GM23338 (cell line): ENCODE results near the gene TRIM44. TPM values are rescaled to one million over a fixed set of nuclear protein-coding genes. Genes with fewer than 3 reads are reported as not detected.

Experiments used
- ATAC-seq: fragments of 200-7000 bp; cut with Tn5 transposase; 3 replicates; pipeline ENCODE4 v1.9.1; 2020
- DNase-seq: peaks from one replicate; pipeline ENCODE4 v3.0.0-alpha.2; 2015; ENCODE audit warnings: low spot score
- H2AFZ ChIP-seq: fragments of 200-600 bp; sonication (generic); 2 replicates; pipeline ENCODE4 v1.8.0; 2016; ENCODE audit warnings: antibody characterized with exemption, mild to moderate bottlenecking, moderate library complexity
- H3F3A ChIP-seq: fragments of 200-600 bp; sonication (generic); replicated peaks from 2 replicates; pipeline ENCODE4 v1.8.0; 2017; ENCODE audit warnings: antibody characterized with exemption, mixed run types, low read depth
- H3K27ac ChIP-seq: fragments of 200-600 bp; sonication (generic); 2 replicates; pipeline ENCODE4 v1.6.1; 2016; ENCODE audit warnings: low read depth
- H3K27me3 ChIP-seq: fragments of 200-600 bp; sonication (generic); 2 replicates; pipeline ENCODE4 v1.8.0; 2016; ENCODE audit warnings: mild to moderate bottlenecking, mixed run types, moderate library complexity; ENCODE audit not compliant: insufficient read depth
- H3K36me3 ChIP-seq: fragments of 200-600 bp; sonication (generic); 2 replicates; pipeline ENCODE4 v1.8.0; 2016; ENCODE audit warnings: mild to moderate bottlenecking; ENCODE audit not compliant: insufficient read depth
- H3K4me1 ChIP-seq: fragments of 200-600 bp; sonication (generic); 2 replicates; pipeline ENCODE4 v1.8.0; 2016; ENCODE audit warnings: mild to moderate bottlenecking, moderate library complexity; ENCODE audit not compliant: insufficient read depth
- H3K4me2 ChIP-seq: fragments of 200-600 bp; sonication (generic); 2 replicates; pipeline ENCODE4 v1.7.1; 2017; ENCODE audit warnings: mixed run types
- H3K4me3 ChIP-seq: fragments of 200-600 bp; sonication (generic); 2 replicates; pipeline ENCODE4 v1.6.1; 2016; ENCODE audit warnings: mixed run types
- H3K79me2 ChIP-seq: fragments of 200-600 bp; sonication (generic); replicated peaks from 2 replicates; pipeline ENCODE4 v1.8.0; 2017; ENCODE audit warnings: mild to moderate bottlenecking; ENCODE audit not compliant: insufficient read depth
- H3K9me2 ChIP-seq: fragments of 200-600 bp; sonication (generic); 2 replicates; pipeline ENCODE4 v1.8.0; 2017; ENCODE audit not compliant: insufficient read depth
- H4K20me1 ChIP-seq: fragments of 200-600 bp; sonication (generic); replicated peaks from 2 replicates; pipeline ENCODE4 v1.8.0; 2017; ENCODE audit warnings: mild to moderate bottlenecking; ENCODE audit not compliant: insufficient read depth
- H3K27ac Mint-ChIP-seq: 2 replicates; pipeline ENCODE4 v1.8.0; 2020; ENCODE audit warnings: inconsistent platforms, mild to moderate bottlenecking, moderate library complexity, mixed read lengths
- H3K27me3 Mint-ChIP-seq: 3 replicates; pipeline ENCODE4 v1.8.0; 2022; ENCODE audit warnings: low read depth, mild to moderate bottlenecking, moderate library complexity, mixed read lengths, inconsistent platforms; ENCODE audit not compliant: insufficient read depth, poor library complexity
- H3K36me3 Mint-ChIP-seq: 3 replicates; pipeline ENCODE4 v1.8.0; 2021; ENCODE audit warnings: low read depth, mild to moderate bottlenecking, inconsistent platforms, moderate library complexity, mixed read lengths
- H3K4me1 Mint-ChIP-seq: 3 replicates; pipeline ENCODE4 v1.8.0; 2020; ENCODE audit warnings: mild to moderate bottlenecking, inconsistent platforms, mixed read lengths
- H3K4me3 Mint-ChIP-seq: 3 replicates; pipeline ENCODE4 v1.8.0; 2021; ENCODE audit warnings: moderate library complexity, mild to moderate bottlenecking, inconsistent platforms, mixed read lengths
- H3K9me3 Mint-ChIP-seq: 3 replicates; pipeline ENCODE4 v1.8.0; 2020; ENCODE audit warnings: moderate library complexity, mild to moderate bottlenecking, inconsistent platforms, mixed read lengths
- CREB1 ChIP-seq: fragments of 250-450 bp; sonication (Bioruptor Pico); IDR thresholded peaks from 2 replicates; pipeline ENCODE4 v1.5.0; 2020; ENCODE audit warnings: low read depth, mild to moderate bottlenecking, moderate library complexity
- EZH2 ChIP-seq: fragments of 200-600 bp; sonication (generic); IDR thresholded peaks from one replicate; pipeline ENCODE4 v1.8.0; 2017; ENCODE audit warnings: antibody characterized with exemption, mild to moderate bottlenecking, low read depth; ENCODE audit not compliant: unreplicated experiment
- EZH2phosphoT487 ChIP-seq: fragments of 200-600 bp; sonication (generic); IDR thresholded peaks from one replicate; pipeline ENCODE4 v1.8.1; 2018; ENCODE audit warnings: antibody characterized with exemption; ENCODE audit not compliant: unreplicated experiment
- JUNB ChIP-seq: IDR thresholded peaks from one replicate; pipeline ENCODE4 v1.6.1; 2016; ENCODE audit warnings: antibody characterized with exemption; ENCODE audit not compliant: unreplicated experiment
- NANOG ChIP-seq: IDR thresholded peaks from 2 replicates; pipeline ENCODE4 v1.6.1; 2016; ENCODE audit warnings: antibody characterized with exemption, borderline replicate concordance
- POLR2AphosphoS5 ChIP-seq: IDR thresholded peaks from 2 replicates; pipeline ENCODE4 v1.6.1; 2016; ENCODE audit warnings: antibody characterized with exemption, low read depth
- ZNF114 ChIP-seq: fragments of 250-450 bp; sonication (Bioruptor Pico); IDR thresholded peaks from 2 replicates; pipeline ENCODE4 v1.5.0; 2020; ENCODE audit warnings: mild to moderate bottlenecking, moderate library complexity
- ZNF331 ChIP-seq: fragments of 250-450 bp; sonication (Bioruptor Pico); IDR thresholded peaks from 2 replicates; pipeline ENCODE4 v1.5.0; 2020; ENCODE audit warnings: low read depth, mild to moderate bottlenecking, moderate library complexity
- ZNF462 ChIP-seq: fragments of 250-450 bp; sonication (Bioruptor Pico); IDR thresholded peaks from 2 replicates; pipeline ENCODE4 v1.5.0; 2020; ENCODE audit warnings: mild to moderate bottlenecking, moderate library complexity
- polyA plus RNA-seq: library from polyadenylated mRNA; unstranded; fragments of >200 nt; fragmentation: Nextera tagmentation; extraction: Ambion mirVana; gene quantifications from 2 replicates; pipeline ENCODE4 v1.2.1, GENCODE V29; 2016
- total RNA-seq: library from RNA; depleted of rRNA; stranded (reverse); fragments of >200 nt; shearing (Covaris generic); gene quantifications from 2 replicates; pipeline ENCODE4 v1.2.3, GENCODE V29; 2014
- TF ChIP-seq, protein P1 (sequence below): IDR thresholded peaks from 2 replicates; pipeline ENCODE4 v1.6.1; 2016; ENCODE audit warnings: antibody characterized with exemption
- TF ChIP-seq, protein P2 (sequence below): IDR thresholded peaks from one replicate; pipeline ENCODE4 v1.6.1; 2018; ENCODE audit warnings: antibody characterized with exemption; ENCODE audit not compliant: unreplicated experiment
- TF ChIP-seq, protein P3 (sequence below), 2 experiments: fragments of 200-600 bp in 1 of 2; sonication (generic) in 1 of 2; conservative IDR thresholded peaks; 2 replicates each; pipeline versions ENCODE4 v1.5.1 to v1.6.1; 2016 to 2017; ENCODE audit warnings: antibody characterized with exemption in 2 of 2, low read depth in 2 of 2, mild to moderate bottlenecking in 2 of 2, moderate library complexity in 1 of 2

The TRIM44 gene
- total and polyA plus RNA-seq, 2 experiments from 2014 or later = 10.3 to 10.4 TPM

DNA sequence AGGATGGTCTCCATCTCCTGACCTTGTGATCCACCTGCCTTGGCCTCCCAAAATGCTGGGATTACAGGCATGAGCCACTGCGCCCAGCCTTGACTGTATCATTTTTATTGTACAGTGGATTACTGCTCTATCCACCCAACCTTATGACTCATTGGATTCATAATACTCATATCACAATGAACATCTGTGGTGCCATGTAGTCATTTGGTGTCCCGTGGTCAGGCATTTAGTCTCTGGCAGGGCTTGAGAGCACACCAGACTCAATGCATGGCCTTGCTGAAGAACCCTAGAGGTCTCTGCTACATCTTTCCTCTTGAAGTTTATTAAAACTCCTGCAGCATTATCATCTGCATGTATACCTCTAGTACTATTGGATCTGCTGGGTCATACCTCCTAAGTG lies 183.3 kb downstream of the TRIM44 start (continued):
- TF ChIP-seq, protein P1, sequence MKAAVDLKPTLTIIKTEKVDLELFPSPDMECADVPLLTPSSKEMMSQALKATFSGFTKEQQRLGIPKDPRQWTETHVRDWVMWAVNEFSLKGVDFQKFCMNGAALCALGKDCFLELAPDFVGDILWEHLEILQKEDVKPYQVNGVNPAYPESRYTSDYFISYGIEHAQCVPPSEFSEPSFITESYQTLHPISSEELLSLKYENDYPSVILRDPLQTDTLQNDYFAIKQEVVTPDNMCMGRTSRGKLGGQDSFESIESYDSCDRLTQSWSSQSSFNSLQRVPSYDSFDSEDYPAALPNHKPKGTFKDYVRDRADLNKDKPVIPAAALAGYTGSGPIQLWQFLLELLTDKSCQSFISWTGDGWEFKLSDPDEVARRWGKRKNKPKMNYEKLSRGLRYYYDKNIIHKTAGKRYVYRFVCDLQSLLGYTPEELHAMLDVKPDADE = no peak
- no peak for TF ChIP-seq NANOG

- H3F3A ChIP-seq = no peaks in the 10 kb centered on the region
- H3K27me3 Mint-ChIP-seq = peaks cover 2% of the 10 kb centered on the region
- H3K9me2 ChIP-seq = no peaks in the 10 kb centered on the region; the same call in 1 of the 2 replicates
- H3K36me3 Mint-ChIP-seq = no peaks in the 10 kb centered on the region
- ATAC-seq = no peak
- no peaks in the 10 kb centered on the region for H3K36me3 ChIP-seq
- no peak overlapping the region for H2AFZ ChIP-seq
- H3K4me2 ChIP-seq = no peak overlapping the region
- no peaks in the 10 kb centered on the region for H3K4me1 Mint-ChIP-seq
- no peak overlapping the region for H3K27ac ChIP-seq
- no peak overlapping the region for H3K27ac Mint-ChIP-seq
- no peak for DNase-seq
- H4K20me1 ChIP-seq = no peaks in the 10 kb centered on the region
- H3K79me2 ChIP-seq = no peaks in the 10 kb centered on the region
- H3K9me3 Mint-ChIP-seq = no peaks in the 10 kb centered on the region
- no peaks in the 10 kb centered on the region for H3K27me3 ChIP-seq
- H3K4me1 ChIP-seq = no peaks in the 10 kb centered on the region
- H3K4me3 Mint-ChIP-seq = no peak overlapping the region
- H3K4me3 ChIP-seq = no peak overlapping the region
- no peak for TF ChIP-seq ZNF331
- TF ChIP-seq, protein P2, sequence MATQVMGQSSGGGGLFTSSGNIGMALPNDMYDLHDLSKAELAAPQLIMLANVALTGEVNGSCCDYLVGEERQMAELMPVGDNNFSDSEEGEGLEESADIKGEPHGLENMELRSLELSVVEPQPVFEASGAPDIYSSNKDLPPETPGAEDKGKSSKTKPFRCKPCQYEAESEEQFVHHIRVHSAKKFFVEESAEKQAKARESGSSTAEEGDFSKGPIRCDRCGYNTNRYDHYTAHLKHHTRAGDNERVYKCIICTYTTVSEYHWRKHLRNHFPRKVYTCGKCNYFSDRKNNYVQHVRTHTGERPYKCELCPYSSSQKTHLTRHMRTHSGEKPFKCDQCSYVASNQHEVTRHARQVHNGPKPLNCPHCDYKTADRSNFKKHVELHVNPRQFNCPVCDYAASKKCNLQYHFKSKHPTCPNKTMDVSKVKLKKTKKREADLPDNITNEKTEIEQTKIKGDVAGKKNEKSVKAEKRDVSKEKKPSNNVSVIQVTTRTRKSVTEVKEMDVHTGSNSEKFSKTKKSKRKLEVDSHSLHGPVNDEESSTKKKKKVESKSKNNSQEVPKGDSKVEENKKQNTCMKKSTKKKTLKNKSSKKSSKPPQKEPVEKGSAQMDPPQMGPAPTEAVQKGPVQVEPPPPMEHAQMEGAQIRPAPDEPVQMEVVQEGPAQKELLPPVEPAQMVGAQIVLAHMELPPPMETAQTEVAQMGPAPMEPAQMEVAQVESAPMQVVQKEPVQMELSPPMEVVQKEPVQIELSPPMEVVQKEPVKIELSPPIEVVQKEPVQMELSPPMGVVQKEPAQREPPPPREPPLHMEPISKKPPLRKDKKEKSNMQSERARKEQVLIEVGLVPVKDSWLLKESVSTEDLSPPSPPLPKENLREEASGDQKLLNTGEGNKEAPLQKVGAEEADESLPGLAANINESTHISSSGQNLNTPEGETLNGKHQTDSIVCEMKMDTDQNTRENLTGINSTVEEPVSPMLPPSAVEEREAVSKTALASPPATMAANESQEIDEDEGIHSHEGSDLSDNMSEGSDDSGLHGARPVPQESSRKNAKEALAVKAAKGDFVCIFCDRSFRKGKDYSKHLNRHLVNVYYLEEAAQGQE = no peak
- TF ChIP-seq ZNF114 (CRISPR knock-in tag) = no peak
- no peak for TF ChIP-seq JUNB
- TF ChIP-seq POLR2AphosphoS5 = no peak
- TF ChIP-seq, protein P3, sequence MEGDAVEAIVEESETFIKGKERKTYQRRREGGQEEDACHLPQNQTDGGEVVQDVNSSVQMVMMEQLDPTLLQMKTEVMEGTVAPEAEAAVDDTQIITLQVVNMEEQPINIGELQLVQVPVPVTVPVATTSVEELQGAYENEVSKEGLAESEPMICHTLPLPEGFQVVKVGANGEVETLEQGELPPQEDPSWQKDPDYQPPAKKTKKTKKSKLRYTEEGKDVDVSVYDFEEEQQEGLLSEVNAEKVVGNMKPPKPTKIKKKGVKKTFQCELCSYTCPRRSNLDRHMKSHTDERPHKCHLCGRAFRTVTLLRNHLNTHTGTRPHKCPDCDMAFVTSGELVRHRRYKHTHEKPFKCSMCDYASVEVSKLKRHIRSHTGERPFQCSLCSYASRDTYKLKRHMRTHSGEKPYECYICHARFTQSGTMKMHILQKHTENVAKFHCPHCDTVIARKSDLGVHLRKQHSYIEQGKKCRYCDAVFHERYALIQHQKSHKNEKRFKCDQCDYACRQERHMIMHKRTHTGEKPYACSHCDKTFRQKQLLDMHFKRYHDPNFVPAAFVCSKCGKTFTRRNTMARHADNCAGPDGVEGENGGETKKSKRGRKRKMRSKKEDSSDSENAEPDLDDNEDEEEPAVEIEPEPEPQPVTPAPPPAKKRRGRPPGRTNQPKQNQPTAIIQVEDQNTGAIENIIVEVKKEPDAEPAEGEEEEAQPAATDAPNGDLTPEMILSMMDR (conservative IDR thresholded peaks at IDR 0.05; ENCODE audit: low read depth in 2 of 2) = no peak
- TF ChIP-seq EZH2 = no peak
- TF ChIP-seq, protein P1 = no peak
- TF ChIP-seq EZH2phosphoT487 = no peak
- TF ChIP-seq ZNF462 (CRISPR knock-in tag) = no peak
- TF ChIP-seq CREB1 (CRISPR knock-in tag) = no peak
- TF ChIP-seq NANOG = no peak
These were observed 184.3 kb downstream of the TRIM44 start for GRCh38 chr11:35846874-35847273.
